Naive thymus-derived CD4-positive, alpha-beta T cell (primary cell): ENCODE measurements around the gene TMEM200A. TPM values are rescaled to one million over a fixed set of nuclear protein-coding genes. Genes with fewer than 3 reads are reported as not detected.

Experiments
- ATAC-seq: fragments of 150-1000 bp; cut with Tn5 transposase; 2 replicates; pipeline ENCODE4 v1.10.0; 2021; ENCODE audit warnings: mild to moderate bottlenecking, moderate library complexity
- CTCF ChIA-PET: fragments of 350-600 bp; sonication (Branson Sonifier 250); formaldehyde crosslinking; loops from one replicate; lab custom pipeline; 2021; ENCODE audit warnings: antibody characterized with exemption; lab: Charles Lee
- POLR2A ChIA-PET: fragments of 350-600 bp; sonication (Branson Sonifier 250); formaldehyde crosslinking; loops from one replicate; lab custom pipeline; 2021; ENCODE audit warnings: antibody characterized with exemption, inconsistent platforms; lab: Charles Lee
- DNase-seq, 9 donors: peaks; one replicate each; pipeline versions ENCODE4 v3.0.0 to v3.0.0-alpha.2; 2020 to 2022; ENCODE audit warnings: mixed read lengths in 1 of 9
- H3K27ac ChIP-seq: one replicate; pipeline ENCODE4 v1.7.0; 2013; ENCODE audit warnings: mild to moderate bottlenecking, low read depth, low read length, moderate library complexity
- H3K27me3 ChIP-seq, 2 donors: one replicate each; pipeline ENCODE4 v1.7.0; 2013; ENCODE audit warnings: low read length in 2 of 2, mild to moderate bottlenecking in 2 of 2, moderate library complexity in 2 of 2; ENCODE audit not compliant: control insufficient read depth in 2 of 2, insufficient read depth in 2 of 2
- H3K36me3 ChIP-seq, 3 experiments: 1 replicate in 2 of 3; 2 replicates in 1 of 3; pipeline ENCODE4 v1.7.0; 2013; ENCODE audit warnings: low read length in 3 of 3, mild to moderate bottlenecking in 3 of 3, moderate library complexity in 1 of 3; ENCODE audit not compliant: insufficient read depth in 3 of 3, control insufficient read depth in 2 of 3
- H3K4me1 ChIP-seq, 2 donors: one replicate each; pipeline ENCODE4 v1.7.0; 2013; ENCODE audit warnings: low read length in 2 of 2, mild to moderate bottlenecking in 2 of 2, moderate library complexity in 1 of 2; ENCODE audit not compliant: control insufficient read depth in 2 of 2, insufficient read depth in 2 of 2
- H3K4me3 ChIP-seq: 2 replicates; pipeline ENCODE4 v1.7.0; 2013; ENCODE audit warnings: mild to moderate bottlenecking, low read length
- H3K9me3 ChIP-seq, 3 experiments: 1 replicate in 2 of 3; 2 replicates in 1 of 3; pipeline ENCODE4 v1.7.0; 2013; ENCODE audit warnings: low read length in 3 of 3; ENCODE audit not compliant: control insufficient read depth in 2 of 3
- H3K27ac Mint-ChIP-seq, 9 donors: one replicate each; pipeline ENCODE4 v1.8.0; 2020 to 2022; ENCODE audit warnings: mixed read lengths in 9 of 9, mild to moderate bottlenecking in 8 of 9, moderate library complexity in 5 of 9, inconsistent platforms in 2 of 9
- H3K27me3 Mint-ChIP-seq, 5 donors: one replicate each; pipeline ENCODE4 v1.8.0; 2021 to 2022; ENCODE audit warnings: mixed read lengths in 5 of 5, mild to moderate bottlenecking in 1 of 5
- H3K36me3 Mint-ChIP-seq, 5 donors: one replicate each; pipeline ENCODE4 v1.8.0; 2020 to 2022; ENCODE audit warnings: mixed read lengths in 5 of 5, mild to moderate bottlenecking in 3 of 5, inconsistent platforms in 1 of 5
- H3K4me1 Mint-ChIP-seq, 7 donors: one replicate each; pipeline ENCODE4 v1.8.0; 2020 to 2022; ENCODE audit warnings: mixed read lengths in 7 of 7, mild to moderate bottlenecking in 3 of 7, inconsistent platforms in 1 of 7
- H3K4me3 Mint-ChIP-seq, 10 donors: one replicate each; pipeline ENCODE4 v1.8.0; 2020 to 2022; ENCODE audit warnings: mild to moderate bottlenecking in 10 of 10, mixed read lengths in 10 of 10, moderate library complexity in 6 of 10, inconsistent platforms in 2 of 10
- H3K9me3 Mint-ChIP-seq, 11 donors: one replicate each; pipeline ENCODE4 v1.8.0; 2020 to 2022; ENCODE audit warnings: mixed read lengths in 11 of 11, mild to moderate bottlenecking in 4 of 11, inconsistent platforms in 1 of 11, moderate library complexity in 1 of 11
- intact Hi-C, 2 donors: fragments of 100-400 bp; cut with micrococcal nuclease; formaldehyde crosslinking; loops; one replicate each; pipeline ENCODE4 v1.15.1; 2023
- polyA plus RNA-seq, 2 donors: library from polyadenylated mRNA; unstranded; fragments of 300-500 nt; fragmentation: Illumina TruSeq; gene quantifications; one replicate each; pipeline ENCODE4 v1.2.3, GENCODE V29; 2021
- total RNA-seq, 6 experiments: library from RNA in 5 of 6; stranded (reverse) in 5 of 6; gene quantifications; 1 replicate in 5 of 6; 2 replicates in 1 of 6; pipeline ENCODE4 v1.2.3 and lab custom pipeline; 2021 to 2026

Gene TMEM200A
- total RNA-seq (1 to 10 TPM in 2 of 5 experiments, under 1 TPM in 2, not detected in 1; 0.19 to 7.2 (median 0.99) TPM), polyA plus RNA-seq (under 1 TPM; 0.15 to 0.37 TPM), total RNA-seq (lab: John Stamatoyannopoulos, UW) (not detected)

GRCh38 chr6:130365166-130366106 is at the start of gene TMEM200A:
TSS of gene TMEM200A (plus strand) at chr6:130366017. CDS start at chr6:130440423, 74,406 bp downstream.
- CTCF ChIA-PET: interaction anchor here (0.8 kb wide), 1 partner anchor 17 kb away, joined by 4 read pairs; no protein-coding TSS in a partner anchor
- H3K27ac Mint-ChIP-seq: peak within 1 kb of the TSS in 2 of 9 donors; percentile 55 to 64
- no peaks in the 10 kb centered on the region for H3K27me3 ChIP-seq

GRCh38 chr6:130320908-130321307 is 44.9 kb upstream of the TMEM200A start:
- Histone ChIP-seq H3K27ac (no peak overlapping the region), H3K4me1 (no peaks in the 10 kb centered on the region), H3K4me3 (no peak overlapping the region), H3K36me3 (no peaks in the 10 kb centered on the region), H3K27me3 (no peaks in the 10 kb centered on the region), H3K9me3 (no peaks in the 10 kb centered on the region)
- Mint-ChIP-seq H3K4me1 (peaks cover 0 to 16% (median 3%) of the 10 kb centered on the region in 7 donors), H3K4me3 (no peak overlapping the region), H3K27ac (peak overlapping the region in 1 of 9 donors; percentile 1), H3K27me3 (peaks cover 0 to 29% (median 0%) of the 10 kb centered on the region in 5 donors), H3K9me3 (no peaks in the 10 kb centered on the region), H3K36me3 (no peaks in the 10 kb centered on the region)
- ChIA-PET POLR2A (no interaction called here), CTCF (interaction anchor here (0.8 to 3.2 kb wide), 4 partner anchors 61 to 524 kb away, joined by 3 to 29 read pairs (median 8); no protein-coding TSS in a partner anchor)
- ATAC-seq (no peak), DNase-seq (no peak)
- intact Hi-C loops: no loop called here

More at GRCh38 chr6:130365166-130366106, at the start of gene TMEM200A:
- H3K9me3 Mint-ChIP-seq: peaks cover 1 to 16% (median 5%) of the 10 kb centered on the region in 11 donors
- H3K36me3 Mint-ChIP-seq: peaks cover 0 to 14% (median 0%) of the 10 kb centered on the region in 5 donors
- POLR2A ChIA-PET: no interaction called here
- no peak within 1 kb of the TSS for H3K27ac ChIP-seq
- peaks cover 7 to 64% (median 38%) of the 10 kb centered on the region in 5 donors for H3K27me3 Mint-ChIP-seq
- no peaks in the 10 kb centered on the region for H3K9me3 ChIP-seq
- H3K4me3 ChIP-seq: peak within 1 kb of the TSS; percentile 68
- H3K4me3 Mint-ChIP-seq: peak within 1 kb of the TSS; percentile 66 to 90 (median 83)
- peak; percentile 64 for ATAC-seq
- peaks cover 4 to 5% of the 10 kb centered on the region in 2 donors for H3K4me1 ChIP-seq
- intact Hi-C loops: loop anchor here (1.0 to 5.0 kb wide), 6 partner anchors 16 to 478 kb away; no protein-coding TSS in a partner anchor
- peaks cover 7 to 26% (median 17%) of the 10 kb centered on the region in 7 donors for H3K4me1 Mint-ChIP-seq
- H3K36me3 ChIP-seq: no peaks in the 10 kb centered on the region
- DNase-seq: peak in 6 of 9 donors; percentile 7 to 63 (median 21)

DNA sequence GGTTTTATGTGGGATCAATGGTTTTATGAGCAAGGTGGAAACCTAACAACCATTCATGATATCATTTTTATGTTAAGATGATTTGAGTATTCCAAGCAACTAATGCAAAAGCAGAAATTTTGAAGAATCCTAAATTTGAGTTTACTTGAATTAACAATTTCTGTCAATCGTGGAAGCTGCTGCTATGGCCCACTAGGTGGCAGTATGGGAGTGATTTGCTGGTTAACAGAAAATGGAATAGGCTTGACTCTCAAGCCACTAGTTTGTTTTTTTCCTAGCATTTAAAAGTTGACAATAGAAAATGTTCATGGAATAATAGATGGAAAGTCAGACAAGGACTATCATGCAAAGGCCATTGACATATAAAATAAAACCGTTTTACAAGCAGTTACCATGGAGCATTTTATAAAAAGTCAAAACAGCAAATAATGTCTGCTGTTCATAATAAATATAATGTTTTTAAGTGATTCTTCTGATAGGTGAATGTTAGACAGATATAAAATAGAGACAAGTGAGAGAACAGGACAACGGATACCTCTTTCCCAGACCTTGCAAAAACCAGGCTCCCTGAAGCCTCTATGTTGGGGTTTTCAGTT is 43.0 kb upstream of the TMEM200A start:
- peak in 8 of 9 donors; percentile 30 to 61 (median 56) for DNase-seq
- Histone ChIP-seq H3K36me3 (no peaks in the 10 kb centered on the region), H3K9me3 (no peaks in the 10 kb centered on the region), H3K27ac (no peak overlapping the region), H3K4me3 (no peak overlapping the region), H3K27me3 (no peaks in the 10 kb centered on the region), H3K4me1 (no peaks in the 10 kb centered on the region)
- Mint-ChIP-seq H3K36me3 (no peaks in the 10 kb centered on the region), H3K27me3 (peaks cover 0 to 33% (median 0%) of the 10 kb centered on the region in 5 donors), H3K9me3 (no peaks in the 10 kb centered on the region), H3K4me1 (peaks cover 0 to 16% (median 5%) of the 10 kb centered on the region in 7 donors), H3K27ac (no peak overlapping the region), H3K4me3 (no peak overlapping the region)
- intact Hi-C loops: loop anchor here (1.0 to 2.0 kb wide), 8 partner anchors 58 to 794 kb away; no protein-coding TSS in a partner anchor
- CTCF ChIA-PET: interaction anchor here (0.7 to 3.2 kb wide), 7 partner anchors 183 to 549 kb away, joined by 3 to 29 read pairs (median 6); no protein-coding TSS in a partner anchor
- POLR2A ChIA-PET: no interaction called here
- peak; percentile 61 for ATAC-seq

DNA sequence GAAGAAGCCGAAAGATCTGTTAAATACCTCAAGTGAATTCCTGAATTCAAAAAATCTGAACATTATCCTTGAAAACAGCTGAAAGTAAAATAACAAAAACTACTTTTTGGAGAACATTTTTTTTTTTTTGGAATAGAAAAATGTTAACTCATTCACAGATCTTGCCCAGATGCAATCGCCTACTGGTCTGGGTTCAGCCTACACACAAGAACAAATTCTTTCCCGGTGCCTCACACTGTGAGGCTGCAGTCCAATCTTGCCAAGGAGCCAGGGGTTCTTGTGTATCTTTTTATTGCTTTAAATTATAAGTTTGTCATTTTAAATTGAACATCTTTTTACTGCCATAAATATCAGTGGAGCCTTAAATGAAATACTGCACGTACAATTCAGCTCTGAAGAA is 41.2 kb upstream of the TMEM200A start:
- DNase-seq: no peak
- Histone ChIP-seq H3K4me3 (no peak overlapping the region), H3K36me3 (no peaks in the 10 kb centered on the region), H3K4me1 (no peaks in the 10 kb centered on the region), H3K27ac (no peak overlapping the region), H3K9me3 (no peaks in the 10 kb centered on the region), H3K27me3 (no peaks in the 10 kb centered on the region)
- Mint-ChIP-seq H3K36me3 (peaks cover 0 to 2% (median 0%) of the 10 kb centered on the region in 5 donors), H3K27ac (no peak overlapping the region), H3K27me3 (peaks cover 0 to 26% (median 0%) of the 10 kb centered on the region in 5 donors), H3K4me3 (no peak overlapping the region), H3K4me1 (peaks cover 0 to 16% (median 5%) of the 10 kb centered on the region in 7 donors), H3K9me3 (peaks cover 0 to 2% (median 0%) of the 10 kb centered on the region in 11 donors)
- ChIA-PET POLR2A (no interaction called here), CTCF (interaction anchor here (0.5 to 1.5 kb wide), 13 partner anchors 9 to 1221 kb away, joined by 3 to 10 read pairs (median 3); no protein-coding TSS in a partner anchor)
- no peak for ATAC-seq
- intact Hi-C loops: no loop called here

DNA sequence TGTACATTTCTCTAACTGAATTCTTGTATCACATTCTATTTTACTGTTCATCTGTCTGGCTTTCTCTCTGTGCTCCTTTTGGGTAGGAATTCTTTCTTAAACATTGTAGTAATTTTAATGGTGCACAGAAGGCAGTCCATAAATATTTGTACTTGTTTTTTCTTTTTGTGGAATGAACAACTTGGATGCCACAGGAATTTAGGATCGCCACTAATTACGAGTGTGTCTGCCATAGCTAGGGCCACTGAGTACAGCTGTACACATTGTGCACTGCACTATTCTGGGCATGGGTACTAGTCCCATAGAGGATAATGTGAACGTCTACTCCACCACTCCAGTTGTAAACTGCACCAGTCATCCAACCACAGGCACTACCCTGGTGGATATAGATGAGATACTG is 39.3 kb upstream of the TMEM200A start:
- H3K9me3 ChIP-seq: no peaks in the 10 kb centered on the region
- H3K4me3 ChIP-seq: no peak overlapping the region
- no peaks in the 10 kb centered on the region for H3K36me3 ChIP-seq
- peaks cover 0 to 17% (median 0%) of the 10 kb centered on the region in 5 donors for H3K27me3 Mint-ChIP-seq
- H3K27me3 ChIP-seq: no peaks in the 10 kb centered on the region
- H3K27ac ChIP-seq: no peak overlapping the region
- H3K4me1 ChIP-seq: no peaks in the 10 kb centered on the region
- H3K9me3 Mint-ChIP-seq: peaks cover 0 to 3% (median 0%) of the 10 kb centered on the region in 11 donors
- ChIA-PET CTCF (interaction anchor here (0.7 to 1.5 kb wide), 4 partner anchors 103 to 553 kb away, joined by 3 to 8 read pairs (median 4); no protein-coding TSS in a partner anchor), POLR2A (no interaction called here)
- no peak overlapping the region for H3K27ac Mint-ChIP-seq
- no peak for DNase-seq
- H3K4me3 Mint-ChIP-seq: no peak overlapping the region
- peaks cover 0 to 2% (median 0%) of the 10 kb centered on the region in 5 donors for H3K36me3 Mint-ChIP-seq
- no peak for ATAC-seq
- peaks cover 0 to 16% (median 5%) of the 10 kb centered on the region in 7 donors for H3K4me1 Mint-ChIP-seq
- intact Hi-C loops: no loop called here

DNA sequence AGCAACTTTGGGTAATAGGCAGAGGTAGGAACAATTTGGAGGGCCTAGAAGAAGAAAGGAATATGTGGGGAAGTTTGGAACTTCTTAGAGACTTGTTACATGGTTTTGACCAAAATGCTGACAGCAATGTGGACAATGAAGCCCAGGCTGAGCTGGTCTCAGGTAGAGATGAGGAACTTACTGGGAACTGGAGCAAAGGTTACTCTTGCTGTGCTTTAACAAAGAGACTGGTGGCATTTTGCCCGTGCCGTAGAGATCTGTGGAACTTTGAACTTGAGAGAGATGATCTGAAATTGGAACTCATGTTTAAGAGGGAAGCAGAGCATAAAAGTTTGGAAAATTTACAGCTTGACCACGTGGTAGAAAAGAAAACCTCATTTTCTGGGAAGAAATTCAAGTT is 28.3 kb upstream of the TMEM200A start:
- Histone ChIP-seq H3K27me3 (no peaks in the 10 kb centered on the region), H3K27ac (no peak overlapping the region), H3K36me3 (no peaks in the 10 kb centered on the region), H3K4me1 (no peaks in the 10 kb centered on the region), H3K9me3 (no peaks in the 10 kb centered on the region), H3K4me3 (no peak overlapping the region)
- H3K4me3 Mint-ChIP-seq: no peak overlapping the region
- H3K9me3 Mint-ChIP-seq: peaks cover 0 to 12% (median 1%) of the 10 kb centered on the region in 11 donors
- H3K27me3 Mint-ChIP-seq: peaks cover 0 to 6% (median 0%) of the 10 kb centered on the region in 5 donors
- no peak overlapping the region for H3K27ac Mint-ChIP-seq
- no peaks in the 10 kb centered on the region for H3K4me1 Mint-ChIP-seq
- peaks cover 0 to 4% (median 0%) of the 10 kb centered on the region in 5 donors for H3K36me3 Mint-ChIP-seq
- no peak for DNase-seq
- intact Hi-C loops: no loop called here
- ChIA-PET POLR2A (no interaction called here), CTCF (no interaction called here)
- no peak for ATAC-seq
